WTC11 (cell line): ENCODE results near the gene SLC25A2.

ENCODE experiments used
- ATF2 ChIP-seq: sonication (generic); formaldehyde crosslinking; IDR thresholded peaks from 2 replicates; pipeline ENCODE4 v1.8.1; 2022; ENCODE audit warnings: low read depth, missing genetic modification reagents, borderline replicate concordance
- CBFB ChIP-seq: sonication (generic); formaldehyde crosslinking; IDR thresholded peaks from 2 replicates; pipeline ENCODE4 v1.8.1; 2022; ENCODE audit warnings: mild to moderate bottlenecking, low read depth, missing genetic modification reagents
- CREB1 ChIP-seq: sonication (generic); formaldehyde crosslinking; IDR thresholded peaks from 2 replicates; pipeline ENCODE4 v1.8.0; 2023; ENCODE audit warnings: mild to moderate bottlenecking, missing genetic modification reagents
- CTCF ChIP-seq: fragments of 200-600 bp; IDR thresholded peaks from 2 replicates; pipeline ENCODE4 v1.8.0; 2022; ENCODE audit warnings: antibody characterized with exemption
- E2F1 ChIP-seq: sonication (generic); formaldehyde crosslinking; IDR thresholded peaks from 2 replicates; pipeline ENCODE4 v1.8.0; 2022; ENCODE audit warnings: mild to moderate bottlenecking, missing genetic modification reagents
- IRF2 ChIP-seq: sonication (generic); formaldehyde crosslinking; IDR thresholded peaks from 2 replicates; pipeline ENCODE4 v1.8.0; 2022; ENCODE audit warnings: low read depth, missing genetic modification reagents, borderline replicate concordance
- NR1H2 ChIP-seq: sonication (generic); formaldehyde crosslinking; IDR thresholded peaks from 2 replicates; pipeline ENCODE4 v1.9.0; 2021; ENCODE audit warnings: mild to moderate bottlenecking, moderate library complexity, missing genetic modification reagents
- RELA ChIP-seq: sonication (generic); formaldehyde crosslinking; IDR thresholded peaks from 2 replicates; pipeline ENCODE4 v1.8.1; 2022; ENCODE audit warnings: missing genetic modification reagents, mild to moderate bottlenecking, borderline replicate concordance
- SOX15 ChIP-seq: fragments of 250-450 bp; sonication (Bioruptor Pico); IDR thresholded peaks from 2 replicates; pipeline ENCODE4 v1.9.0; 2021; ENCODE audit warnings: mild to moderate bottlenecking
- TP53 ChIP-seq: sonication (generic); formaldehyde crosslinking; IDR thresholded peaks from 2 replicates; pipeline ENCODE4 v1.8.1; 2023; ENCODE audit warnings: mild to moderate bottlenecking, missing genetic modification reagents
- USF2 ChIP-seq: sonication (generic); formaldehyde crosslinking; IDR thresholded peaks from 2 replicates; pipeline ENCODE4 v1.8.1; 2023; ENCODE audit warnings: mild to moderate bottlenecking, missing genetic modification reagents, moderate library complexity
- ZNF232 ChIP-seq: sonication (generic); formaldehyde crosslinking; IDR thresholded peaks from 2 replicates; pipeline ENCODE4 v1.8.0; 2022; ENCODE audit warnings: mild to moderate bottlenecking, missing genetic modification reagents

- no peak for TF ChIP-seq CTCF
- no peak for TF ChIP-seq E2F1 (CRISPR knock-in tag)
- no peak for TF ChIP-seq CBFB (CRISPR knock-in tag)
- TF ChIP-seq IRF2, result no peak
- no peak for TF ChIP-seq RELA (CRISPR knock-in tag)
- TF ChIP-seq TP53 (CRISPR knock-in tag), result no peak
- TF ChIP-seq ATF2, result no peak
- TF ChIP-seq USF2, result no peak
- no peak for TF ChIP-seq NR1H2
- TF ChIP-seq CREB1 (CRISPR knock-in tag), result no peak
- no peak for TF ChIP-seq ZNF232 (CRISPR knock-in tag)
- no peak for TF ChIP-seq SOX15
Observed at GRCh38 chr5:141303756-141304155, at the start of gene SLC25A2.
